H1 (cell line): ENCODE data around the gene NSUN6. TPM values are rescaled to one million over a fixed set of nuclear protein-coding genes. Genes with fewer than 3 reads are reported as not detected.
A peak's percentile ranks its signal among the peaks of the same experiment; 100 is the strongest.

Experiments used
- CTCF ChIA-PET: fragments of 300-600 bp; sonication (Branson Sonifier 250); formaldehyde crosslinking; loops from one replicate; lab custom pipeline; 2021; ENCODE audit not compliant: partially characterized antibody; lab: Charles Lee
- POLR2A ChIA-PET: fragments of 300-600 bp; sonication (Branson Sonifier 250); formaldehyde crosslinking; loops from one replicate; lab custom pipeline; 2021; ENCODE audit warnings: inconsistent platforms; ENCODE audit not compliant: partially characterized antibody; lab: Charles Lee
- DNase-seq, 2 experiments: peaks; one replicate each; pipeline versions ENCODE4 v3.0.0 to v3.0.0-alpha.2; 2010 to 2022; ENCODE audit warnings: low spot score in 2 of 2, low read depth in 1 of 2, mixed read lengths in 1 of 2
- FAIRE-seq: peaks from 2 replicates; lab custom pipeline; 2011; peaks lifted over from hg19 to GRCh38; lab: Jason Lieb, UNC
- H2AFZ ChIP-seq: 2 replicates; pipeline ENCODE4 v1.8.1; 2012; ENCODE audit warnings: low read length, inconsistent platforms
- H2AK5ac ChIP-seq: 2 replicates; pipeline ENCODE4 v1.6.1; 2013; ENCODE audit warnings: low read depth, low read length
- H2BK120ac ChIP-seq: replicated peaks from 2 replicates; pipeline ENCODE3; 2013; ENCODE audit warnings: low read depth, low read length, inconsistent platforms
- H2BK12ac ChIP-seq: 2 replicates; pipeline ENCODE4 v1.6.1; 2013; ENCODE audit warnings: low read depth, low read length
- H2BK15ac ChIP-seq: 2 replicates; pipeline ENCODE4 v1.6.1; 2013; ENCODE audit warnings: low read length
- H2BK20ac ChIP-seq: 2 replicates; pipeline ENCODE4 v1.6.1; 2013; ENCODE audit warnings: low read length
- H2BK5ac ChIP-seq: 2 replicates; pipeline ENCODE4 v1.6.1; 2013; ENCODE audit warnings: low read depth, low read length
- H3K14ac ChIP-seq: 2 replicates; pipeline ENCODE4 v1.6.1; 2013; ENCODE audit warnings: inconsistent platforms; ENCODE audit not compliant: insufficient read length
- H3K18ac ChIP-seq: 2 replicates; pipeline ENCODE4 v1.6.1; 2013; ENCODE audit warnings: low read length; ENCODE audit errors: extremely low read depth
- H3K23ac ChIP-seq: 2 replicates; pipeline ENCODE4 v1.6.1; 2013; ENCODE audit warnings: inconsistent platforms; ENCODE audit not compliant: insufficient read length
- H3K23me2 ChIP-seq: 2 replicates; pipeline ENCODE4 v1.6.1; 2013; ENCODE audit warnings: low read depth, low read length
- H3K27ac ChIP-seq: 2 replicates; pipeline ENCODE4 v1.6.1; 2011; ENCODE audit warnings: low read depth, low read length, inconsistent platforms
- H3K27me3 ChIP-seq, 4 experiments: replicated peaks in 1 of 4; 1 replicate in 1 of 4; 2 replicates in 3 of 4; pipeline versions ENCODE4 v1.6.1 to v1.8.1; 2011 to 2013; ENCODE audit warnings: low read length in 3 of 4, mild to moderate bottlenecking in 3 of 4, inconsistent platforms in 2 of 4, mixed read lengths in 2 of 4, moderate library complexity in 1 of 4; ENCODE audit not compliant: control insufficient read depth in 3 of 4, insufficient read depth in 3 of 4; ENCODE audit errors: extremely low read depth in 1 of 4
- H3K36me3 ChIP-seq, 4 experiments: 2 replicates each; pipeline versions ENCODE4 v1.6.1 to v1.8.1; 2011 to 2013; ENCODE audit warnings: mild to moderate bottlenecking in 4 of 4, low read length in 3 of 4, moderate library complexity in 2 of 4, control low read depth in 1 of 4, inconsistent platforms in 1 of 4; ENCODE audit not compliant: insufficient read depth in 4 of 4, control insufficient read depth in 2 of 4
- H3K4ac ChIP-seq: replicated peaks from 2 replicates; pipeline ENCODE3; 2013; ENCODE audit warnings: low read length, low read depth, mixed read lengths, inconsistent platforms; ENCODE audit not compliant: insufficient read length
- H3K4me1 ChIP-seq, 4 experiments: replicated peaks in 1 of 4; 1 replicate in 1 of 4; 2 replicates in 3 of 4; pipeline versions ENCODE4 v1.6.1 to v1.8.1; 2011 to 2013; ENCODE audit warnings: low read length in 3 of 4, inconsistent platforms in 2 of 4, mixed read lengths in 1 of 4; ENCODE audit not compliant: insufficient read depth in 4 of 4, control insufficient read depth in 3 of 4
- H3K4me2 ChIP-seq, 2 experiments: 2 replicates each; pipeline versions ENCODE4 v1.6.1 to v1.8.1; 2011 to 2013; ENCODE audit warnings: low read depth in 2 of 2, low read length in 2 of 2, control low read depth in 1 of 2, inconsistent platforms in 1 of 2, mild to moderate bottlenecking in 1 of 2; ENCODE audit not compliant: insufficient read depth in 1 of 2
- H3K4me3 ChIP-seq, 4 experiments: fragments of 200-600, 300-600 bp in 1 of 4; sonication (generic), shearing (Covaris generic), sonication (Bioruptor Twin) in 1 of 4; 2 replicates each; pipeline versions ENCODE4 v1.5.1 to v1.8.1; 2011 to 2016; ENCODE audit warnings: low read length in 4 of 4, low read depth in 3 of 4, control low read depth in 2 of 4, inconsistent platforms in 2 of 4, mild to moderate bottlenecking in 2 of 4, mixed read lengths in 1 of 4, moderate library complexity in 1 of 4; ENCODE audit not compliant: insufficient read depth in 2 of 4; ENCODE audit errors: extremely low read depth in 1 of 4
- H3K56ac ChIP-seq: replicated peaks from 2 replicates; pipeline ENCODE3; 2013; ENCODE audit warnings: low read depth, mild to moderate bottlenecking, mixed read lengths, low read length, inconsistent platforms; ENCODE audit not compliant: insufficient read length
- H3K79me1 ChIP-seq: 2 replicates; pipeline ENCODE4 v1.6.1; 2013; ENCODE audit warnings: low read depth, low read length, control low read depth
- H3K79me2 ChIP-seq, 2 experiments: 2 replicates each; pipeline versions ENCODE4 v1.6.1 to v1.8.1; 2012 to 2013; ENCODE audit warnings: low read length in 2 of 2, mild to moderate bottlenecking in 2 of 2, inconsistent platforms in 1 of 2; ENCODE audit not compliant: insufficient read depth in 2 of 2, control insufficient read depth in 1 of 2
- H3K9ac ChIP-seq, 4 experiments: replicated peaks in 1 of 4; 1 replicate in 1 of 4; 2 replicates in 3 of 4; pipeline versions ENCODE4 v1.6.1 to v1.8.1; 2011 to 2013; ENCODE audit warnings: low read depth in 3 of 4, low read length in 3 of 4, control low read depth in 2 of 4, mild to moderate bottlenecking in 2 of 4, moderate library complexity in 2 of 4, inconsistent platforms in 1 of 4; ENCODE audit errors: extremely low read depth in 1 of 4
- H3K9me3 ChIP-seq, 2 experiments: 2 replicates each; pipeline versions ENCODE4 v1.6.1 to v1.8.1; 2012 to 2013; ENCODE audit warnings: mild to moderate bottlenecking in 2 of 2, moderate library complexity in 2 of 2, control low read depth in 1 of 2, inconsistent platforms in 1 of 2, low read depth in 1 of 2, low read length in 1 of 2, mixed read lengths in 1 of 2; ENCODE audit not compliant: insufficient read depth in 2 of 2
- H4K20me1 ChIP-seq, 2 experiments: replicated peaks in 1 of 2; 2 replicates each; pipeline versions ENCODE3 to v1.8.1; 2011 to 2013; ENCODE audit warnings: inconsistent platforms in 2 of 2, low read length in 2 of 2, mild to moderate bottlenecking in 1 of 2; ENCODE audit not compliant: insufficient read depth in 2 of 2, control insufficient read depth in 1 of 2
- H4K5ac ChIP-seq: 2 replicates; pipeline ENCODE4 v1.6.1; 2013; ENCODE audit warnings: low read length, low read depth, mixed read lengths, inconsistent platforms; ENCODE audit not compliant: insufficient read length
- H4K8ac ChIP-seq: 2 replicates; pipeline ENCODE4 v1.8.0; 2013; ENCODE audit warnings: mild to moderate bottlenecking, moderate library complexity, low read length, inconsistent platforms; ENCODE audit not compliant: insufficient read depth; ENCODE audit errors: extremely low read depth
- H4K91ac ChIP-seq: replicated peaks from 2 replicates; pipeline ENCODE3; 2013; ENCODE audit warnings: low read length, mixed read lengths, inconsistent platforms; ENCODE audit not compliant: insufficient read length
- ASH2L ChIP-seq: fragments of 200-600, 300-600 bp; sonication (generic); IDR thresholded peaks from one replicate; pipeline ENCODE4 v1.7.1; 2017; ENCODE audit warnings: low read length
- CTCF ChIP-seq, 3 experiments: IDR thresholded peaks; 1 replicate in 2 of 3; 2 replicates in 1 of 3; pipeline versions ENCODE4 v1.5.1 to v1.6.1; 2011; ENCODE audit warnings: low read length in 3 of 3, mild to moderate bottlenecking in 3 of 3, inconsistent platforms in 2 of 3, low read depth in 1 of 3, moderate library complexity in 1 of 3; ENCODE audit not compliant: insufficient read depth in 1 of 3; ENCODE audit errors: control extremely low read depth in 1 of 3
- E2F6 ChIP-seq: IDR thresholded peaks from 2 replicates; pipeline ENCODE4 v1.6.1; 2012; ENCODE audit warnings: inconsistent platforms
- EP300 ChIP-seq, 2 experiments: IDR thresholded peaks; 1 replicate in 1 of 2; 2 replicates in 1 of 2; pipeline ENCODE4 v1.6.1; 2011 to 2012; ENCODE audit warnings: low read depth in 2 of 2, low read length in 2 of 2, mild to moderate bottlenecking in 2 of 2, borderline replicate concordance in 1 of 2, inconsistent platforms in 1 of 2, moderate library complexity in 1 of 2
- JUND ChIP-seq: IDR thresholded peaks from 2 replicates; pipeline ENCODE4 v1.6.1; 2011; ENCODE audit warnings: mild to moderate bottlenecking, improper control_type of control experiment, low read length
- PHF8 ChIP-seq: fragments of 200-600 bp; sonication (generic); conservative IDR thresholded peaks from 2 replicates; pipeline ENCODE4 v1.7.1; 2012; ENCODE audit warnings: low read depth, mild to moderate bottlenecking, inconsistent platforms, low read length, moderate library complexity
- RFX5 ChIP-seq: IDR thresholded peaks from 2 replicates; pipeline ENCODE4 v1.6.1; 2011; ENCODE audit warnings: low read depth, low read length, improper control_type of control experiment, borderline replicate concordance
- TBP ChIP-seq: IDR thresholded peaks from 2 replicates; pipeline ENCODE4 v1.6.1; 2011; ENCODE audit warnings: low read depth, low read length, improper control_type of control experiment
- WGBS, 2 experiments: shearing (Covaris generic) in 1 of 2; methylation state at CpG; one replicate each; pipeline versions ENCODE4 v1.1.6 to v1.1.7; 2013 to 2015; ENCODE audit warnings: low lambda C conversion rate in 2 of 2, mixed read lengths in 2 of 2, inconsistent platforms in 1 of 2, low coverage in 1 of 2, missing lambda C conversion rate in 1 of 2; ENCODE audit not compliant: insufficient replicate concordance in 2 of 2, insufficient coverage in 1 of 2, insufficient read length in 1 of 2; ENCODE audit errors: extremely low coverage in 1 of 2, missing lambda C conversion rate in 1 of 2; 5-methylcytosine and 5-hydroxymethylcytosine counted together
- polyA plus RNA-seq, 7 experiments: library from polyadenylated mRNA; depleted of rRNA in 3 of 7; stranded (reverse) in 5 of 7; unstranded in 2 of 7; fragments of >200 nt in 5 of 7; fragments of 200-250 nt in 2 of 7; gene quantifications; 1 replicate in 5 of 7; 2 replicates in 1 of 7; 4 replicates in 1 of 7; pipeline versions ENCODE4 v1.2.1 to v1.2.3, GENCODE V29; 2011 to 2013; ENCODE audit warnings: missing spikeins in 2 of 7, mixed read lengths in 2 of 7
- total RNA-seq: library from RNA; stranded (reverse); fragmentation: NEBNext Ultra II Directional; extraction: Animal tissue kit (Norgen Biotek cat#: 25700); gene quantifications from 2 replicates; pipeline ENCODE4 v1.2.1, GENCODE V29; 2021

Gene NSUN6
- total and polyA plus RNA-seq, 2 of the 8 experiments (the other 6 are each of a cell fraction or from before 2014, with no cell fraction given), result 5.9 to 14.4 TPM

- Histone ChIP-seq H3K4me3 (peak overlapping the region; percentile 91 to 99 (median 96)), H3K79me2 (peaks cover 33 to 55% of the 10 kb centered on the region in 2 experiments), H3K79me1 (peaks cover 5% of the 10 kb centered on the region; the same call in 1 of the 2 replicates), H4K91ac (no peak overlapping the region), H3K27me3 (no peaks in the 10 kb centered on the region), H3K4me2 (peak overlapping the region; percentile 69 to 100), H3K9me3 (no peaks in the 10 kb centered on the region), H2AFZ (no peak overlapping the region), H3K14ac (no peak overlapping the region), H3K18ac (peak overlapping the region; percentile 86), H3K23ac (no peak overlapping the region), H2BK12ac (no peak overlapping the region), H4K5ac (peak overlapping the region; percentile 61), H2BK5ac (peak overlapping the region; percentile 75; the same call in 1 of the 2 replicates), H2BK120ac (no peak overlapping the region), H3K23me2 (peaks cover 8% of the 10 kb centered on the region; the same call in 1 of the 2 replicates), H2BK15ac (no peak overlapping the region), H3K56ac (peak overlapping the region; percentile 38), H3K4ac (peak overlapping the region; percentile 44), H2AK5ac (0 out of 2 replicates have a peak overlapping the region, but pooled peaks have one; percentile 34), H3K27ac (peak overlapping the region; percentile 92), H3K9ac (peak overlapping the region; percentile 93 to 96 (median 94)), H3K36me3 (no peaks in the 10 kb centered on the region; a peak in 1 of 8 replicates), H4K20me1 (peaks cover 10 to 11% of the 10 kb centered on the region in 2 experiments), H2BK20ac (no peak overlapping the region), H3K4me1 (peaks cover 0 to 12% (median 3%) of the 10 kb centered on the region in 4 experiments; a peak in 3 of 7 replicates), H4K8ac (peak overlapping the region; percentile 93; the same call in 1 of the 2 replicates)
- 4% methylated on average over 23 of the region's 23 CpGs; no CpG with 5 or more reads in 1 of the 2 experiments for WGBS, 2 experiments
- DNase-seq (no peak), FAIRE-seq (no peak)
- ChIA-PET POLR2A (interaction anchor here (0.6 to 2.1 kb wide), 6 partner anchors 8 to 240 kb away, joined by 3 to 11 read pairs (median 4); no protein-coding TSS in a partner anchor), CTCF (no interaction called here)
- TF ChIP-seq JUND, result no peak
- 0 out of 2 replicates have a peak, but pooled peaks have one; percentile 7 for TF ChIP-seq TBP
- no peak for TF ChIP-seq E2F6
- no peak for TF ChIP-seq EP300 (IDR thresholded peaks at IDR 0.05; ENCODE audit: borderline replicate concordance in 1 of 2, low read depth in 2 of 2, low read length in 2 of 2)
- no peak for TF ChIP-seq CTCF (IDR thresholded peaks at IDR 0.05; ENCODE audit: control extremely low read depth in 1 of 3, insufficient read depth in 1 of 3, low read depth in 1 of 3, low read length in 3 of 3)
- no peak for TF ChIP-seq RFX5
- TF ChIP-seq PHF8, result no peak
- TF ChIP-seq ASH2L, result no peak
These were observed 8.6 kb upstream of the NSUN6 start for GRCh38 chr10:18659819-18660535.
